WTC11 (cell line): ENCODE results near the gene ECHS1. TPM values are rescaled to one million over a fixed set of nuclear protein-coding genes. Genes with fewer than 3 reads are reported as not detected.

Experiments
- ATAC-seq: fragments of 200-7000 bp; cut with Tn5 transposase; 2 replicates; pipeline ENCODE4 v1.10.0; 2021; ENCODE audit warnings: mild to moderate bottlenecking, moderate library complexity
- CTCF ChIA-PET: fragments of 300-600 bp; sonication (Branson Sonifier 250); formaldehyde crosslinking; loops from one replicate; lab custom pipeline; 2021; ENCODE audit warnings: antibody characterized with exemption; lab: Charles Lee
- POLR2A ChIA-PET: fragments of 350-600 bp; sonication (Branson Sonifier 250); formaldehyde crosslinking; loops from one replicate; lab custom pipeline; 2021; ENCODE audit warnings: antibody characterized with exemption; lab: Charles Lee
- DNase-seq: peaks from one replicate; pipeline ENCODE4 v3.0.0; 2021; ENCODE audit warnings: low spot score
- H3K27ac Mint-ChIP-seq: 2 replicates; pipeline ENCODE4 v1.8.0; 2021; ENCODE audit warnings: mixed read lengths
- H3K27me3 Mint-ChIP-seq: 2 replicates; pipeline ENCODE4 v1.8.0; 2021; ENCODE audit warnings: low read depth, mild to moderate bottlenecking, moderate library complexity, mixed read lengths
- H3K36me3 Mint-ChIP-seq: 2 replicates; pipeline ENCODE4 v1.8.0; 2021; ENCODE audit warnings: mixed read lengths
- H3K4me1 Mint-ChIP-seq: 2 replicates; pipeline ENCODE4 v1.8.0; 2022; ENCODE audit warnings: mixed read lengths
- H3K4me3 Mint-ChIP-seq: 2 replicates; pipeline ENCODE4 v1.8.0; 2021; ENCODE audit warnings: mild to moderate bottlenecking, moderate library complexity, mixed read lengths
- H3K9me3 Mint-ChIP-seq: 2 replicates; pipeline ENCODE4 v1.8.0; 2021; ENCODE audit warnings: mixed read lengths
- NFE2L1 ChIP-seq: sonication (generic); formaldehyde crosslinking; IDR thresholded peaks from 2 replicates; pipeline ENCODE4 v1.8.1; 2023; ENCODE audit warnings: missing genetic modification reagents
- NR1H2 ChIP-seq: sonication (generic); formaldehyde crosslinking; IDR thresholded peaks from 2 replicates; pipeline ENCODE4 v1.9.0; 2021; ENCODE audit warnings: mild to moderate bottlenecking, moderate library complexity, missing genetic modification reagents
- NR2C2 ChIP-seq: sonication (generic); formaldehyde crosslinking; IDR thresholded peaks from 2 replicates; pipeline ENCODE4 v1.8.0; 2022; ENCODE audit warnings: mild to moderate bottlenecking, missing genetic modification reagents
- total RNA-seq: library from RNA; stranded (reverse); gene quantifications from 3 replicates; pipeline ENCODE4 v1.2.3, GENCODE V29; 2021
- TF ChIP-seq, protein P1 (sequence below): fragments of 250-450 bp; sonication (Bioruptor Pico); IDR thresholded peaks from 2 replicates; pipeline ENCODE4 v1.9.0; 2021; ENCODE audit warnings: mild to moderate bottlenecking, borderline replicate concordance
- TF ChIP-seq, protein P2 (sequence below): fragments of 250-450 bp; sonication (Bioruptor Pico); conservative IDR thresholded peaks from 2 replicates; pipeline ENCODE4 v1.9.0; 2021; ENCODE audit warnings: mild to moderate bottlenecking
- TF ChIP-seq, protein P3 (sequence below): sonication (generic); formaldehyde crosslinking; IDR thresholded peaks from 2 replicates; pipeline ENCODE4 v1.8.1; 2022; ENCODE audit warnings: low read depth, mild to moderate bottlenecking, moderate library complexity, missing genetic modification reagents, borderline replicate concordance
- TF ChIP-seq, protein P4 (sequence below): sonication (generic); formaldehyde crosslinking; IDR thresholded peaks from 2 replicates; pipeline ENCODE4 v1.8.0; 2022; ENCODE audit warnings: missing genetic modification reagents
- TF ChIP-seq, protein P5 (sequence below): sonication (generic); formaldehyde crosslinking; IDR thresholded peaks from 2 replicates; pipeline ENCODE4 v1.8.1; 2023; ENCODE audit warnings: mild to moderate bottlenecking, missing genetic modification reagents, moderate library complexity
- TF ChIP-seq, protein P6 (sequence below): sonication (generic); formaldehyde crosslinking; conservative IDR thresholded peaks from 2 replicates; pipeline ENCODE4 v1.8.1; 2023; ENCODE audit warnings: mild to moderate bottlenecking, low read depth, missing genetic modification reagents, moderate library complexity
- TF ChIP-seq, protein P7 (sequence below): sonication (generic); formaldehyde crosslinking; IDR thresholded peaks from 2 replicates; pipeline ENCODE4 v1.8.0; 2022; ENCODE audit warnings: mild to moderate bottlenecking, missing genetic modification reagents

Gene ECHS1
- total RNA-seq, 1 experiment from 2014 or later: 84.1 TPM

DNA sequence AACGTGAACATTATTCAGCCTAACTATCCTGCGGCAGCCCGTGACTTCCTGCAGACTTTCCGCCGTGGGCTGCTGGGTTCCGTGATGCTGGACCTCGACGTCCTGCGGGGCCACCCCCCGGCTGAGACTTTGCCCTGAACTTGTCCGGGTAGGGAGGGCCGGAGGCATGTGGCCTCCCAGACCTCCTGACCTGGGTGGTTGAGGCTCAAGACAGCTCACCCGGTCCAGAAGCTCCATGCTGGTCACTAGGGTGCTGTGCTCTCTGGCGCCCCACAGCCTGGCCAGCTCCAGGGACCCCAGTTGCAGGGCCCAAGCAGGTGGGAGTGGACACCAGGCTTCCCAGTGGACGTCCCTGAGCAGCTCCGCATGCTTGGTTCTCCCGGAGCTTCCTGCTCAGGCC is 46.9 kb upstream of the ECHS1 start:
- CTCF ChIA-PET: interaction anchor here (1.2 kb wide), 1 partner anchor 68 kb away, joined by 3 read pairs; no protein-coding TSS in a partner anchor
- Mint-ChIP-seq H3K9me3 (peaks cover 10% of the 10 kb centered on the region), H3K27me3 (peaks cover 12% of the 10 kb centered on the region), H3K4me1 (no peaks in the 10 kb centered on the region), H3K4me3 (no peak overlapping the region), H3K36me3 (peaks cover 14% of the 10 kb centered on the region), H3K27ac (no peak overlapping the region)
- TF ChIP-seq, protein P1, sequence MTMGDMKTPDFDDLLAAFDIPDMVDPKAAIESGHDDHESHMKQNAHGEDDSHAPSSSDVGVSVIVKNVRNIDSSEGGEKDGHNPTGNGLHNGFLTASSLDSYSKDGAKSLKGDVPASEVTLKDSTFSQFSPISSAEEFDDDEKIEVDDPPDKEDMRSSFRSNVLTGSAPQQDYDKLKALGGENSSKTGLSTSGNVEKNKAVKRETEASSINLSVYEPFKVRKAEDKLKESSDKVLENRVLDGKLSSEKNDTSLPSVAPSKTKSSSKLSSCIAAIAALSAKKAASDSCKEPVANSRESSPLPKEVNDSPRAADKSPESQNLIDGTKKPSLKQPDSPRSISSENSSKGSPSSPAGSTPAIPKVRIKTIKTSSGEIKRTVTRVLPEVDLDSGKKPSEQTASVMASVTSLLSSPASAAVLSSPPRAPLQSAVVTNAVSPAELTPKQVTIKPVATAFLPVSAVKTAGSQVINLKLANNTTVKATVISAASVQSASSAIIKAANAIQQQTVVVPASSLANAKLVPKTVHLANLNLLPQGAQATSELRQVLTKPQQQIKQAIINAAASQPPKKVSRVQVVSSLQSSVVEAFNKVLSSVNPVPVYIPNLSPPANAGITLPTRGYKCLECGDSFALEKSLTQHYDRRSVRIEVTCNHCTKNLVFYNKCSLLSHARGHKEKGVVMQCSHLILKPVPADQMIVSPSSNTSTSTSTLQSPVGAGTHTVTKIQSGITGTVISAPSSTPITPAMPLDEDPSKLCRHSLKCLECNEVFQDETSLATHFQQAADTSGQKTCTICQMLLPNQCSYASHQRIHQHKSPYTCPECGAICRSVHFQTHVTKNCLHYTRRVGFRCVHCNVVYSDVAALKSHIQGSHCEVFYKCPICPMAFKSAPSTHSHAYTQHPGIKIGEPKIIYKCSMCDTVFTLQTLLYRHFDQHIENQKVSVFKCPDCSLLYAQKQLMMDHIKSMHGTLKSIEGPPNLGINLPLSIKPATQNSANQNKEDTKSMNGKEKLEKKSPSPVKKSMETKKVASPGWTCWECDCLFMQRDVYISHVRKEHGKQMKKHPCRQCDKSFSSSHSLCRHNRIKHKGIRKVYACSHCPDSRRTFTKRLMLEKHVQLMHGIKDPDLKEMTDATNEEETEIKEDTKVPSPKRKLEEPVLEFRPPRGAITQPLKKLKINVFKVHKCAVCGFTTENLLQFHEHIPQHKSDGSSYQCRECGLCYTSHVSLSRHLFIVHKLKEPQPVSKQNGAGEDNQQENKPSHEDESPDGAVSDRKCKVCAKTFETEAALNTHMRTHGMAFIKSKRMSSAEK (CRISPR knock-in tag): no peak
- TF ChIP-seq, protein P2, sequence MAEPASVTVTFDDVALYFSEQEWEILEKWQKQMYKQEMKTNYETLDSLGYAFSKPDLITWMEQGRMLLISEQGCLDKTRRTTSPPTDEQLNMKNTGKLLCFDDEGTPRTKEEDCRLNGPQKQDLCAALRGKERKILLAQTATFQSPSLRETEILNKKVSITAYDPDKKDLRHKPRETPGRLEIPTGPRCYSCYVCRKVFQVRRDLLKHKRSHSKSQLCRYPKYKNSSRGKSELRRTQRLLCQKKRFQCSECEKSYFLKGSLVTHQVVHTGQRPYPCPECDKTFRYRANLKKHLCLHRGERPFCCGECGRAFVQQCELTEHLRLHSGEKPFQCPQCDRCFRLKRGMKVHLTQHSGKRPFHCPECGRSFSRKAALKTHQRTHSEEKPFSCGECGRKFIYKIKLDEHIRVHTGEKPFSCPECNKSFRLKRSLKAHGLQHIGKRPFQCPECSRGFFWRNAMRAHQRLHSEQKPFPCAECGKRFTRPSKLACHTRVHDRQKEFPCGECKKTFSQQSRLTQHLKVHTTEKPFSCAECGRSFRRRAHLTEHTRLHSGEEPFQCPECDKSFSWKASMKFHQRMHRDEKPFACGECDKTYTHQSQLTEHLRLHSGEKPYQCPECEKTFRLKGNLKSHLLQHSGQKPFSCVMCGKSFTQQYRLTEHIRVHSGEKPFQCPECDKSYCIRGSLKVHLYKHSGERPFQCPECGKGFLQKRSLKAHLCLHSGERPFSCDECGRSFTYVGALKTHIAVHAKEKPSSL (CRISPR knock-in tag): no peak
- no peak for TF ChIP-seq NR1H2 (CRISPR knock-in tag)
- TF ChIP-seq, protein P3, sequence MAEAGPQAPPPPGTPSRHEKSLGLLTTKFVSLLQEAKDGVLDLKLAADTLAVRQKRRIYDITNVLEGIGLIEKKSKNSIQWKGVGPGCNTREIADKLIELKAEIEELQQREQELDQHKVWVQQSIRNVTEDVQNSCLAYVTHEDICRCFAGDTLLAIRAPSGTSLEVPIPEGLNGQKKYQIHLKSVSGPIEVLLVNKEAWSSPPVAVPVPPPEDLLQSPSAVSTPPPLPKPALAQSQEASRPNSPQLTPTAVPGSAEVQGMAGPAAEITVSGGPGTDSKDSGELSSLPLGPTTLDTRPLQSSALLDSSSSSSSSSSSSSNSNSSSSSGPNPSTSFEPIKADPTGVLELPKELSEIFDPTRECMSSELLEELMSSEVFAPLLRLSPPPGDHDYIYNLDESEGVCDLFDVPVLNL (CRISPR knock-in tag): no peak
- no peak for ATAC-seq
- DNase-seq: no peak
- POLR2A ChIA-PET: no interaction called here

DNA sequence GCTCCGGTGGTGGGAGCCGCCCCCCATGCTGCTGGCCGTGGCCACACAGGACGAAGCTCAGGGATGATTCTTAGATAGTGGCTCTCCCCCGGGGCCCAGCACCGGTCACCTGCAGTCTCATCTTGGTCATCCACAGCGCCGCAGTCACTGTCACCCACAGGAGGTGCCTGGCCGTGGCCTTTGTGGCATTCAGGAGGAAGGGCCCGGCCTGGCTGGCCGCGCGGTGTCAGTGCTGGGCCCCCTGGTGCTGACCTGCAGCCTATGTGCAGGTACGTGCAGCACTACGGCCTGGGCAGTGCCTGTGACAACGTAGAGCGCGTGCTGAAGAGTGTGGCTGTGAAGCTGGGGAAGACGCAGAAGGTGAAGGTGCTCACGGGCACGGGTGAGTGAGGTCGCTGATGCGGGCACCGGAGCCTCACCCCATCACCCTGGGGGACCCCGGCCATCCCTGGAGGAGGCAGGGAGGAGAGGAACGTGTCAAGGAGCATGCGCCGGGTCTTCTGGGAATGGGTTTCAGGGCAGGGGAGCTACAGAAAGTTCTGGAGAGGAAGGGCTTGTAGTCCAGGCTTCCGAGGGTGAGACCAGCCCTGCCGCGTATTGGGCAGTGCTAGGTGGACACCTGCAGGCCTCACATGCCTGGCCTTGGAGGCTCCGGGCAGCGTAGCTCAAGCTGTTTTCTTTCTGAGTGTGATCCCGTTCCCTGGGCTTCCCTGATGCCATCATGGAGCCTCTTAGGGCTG is 46.2 kb upstream of the ECHS1 start:
- peak overlapping the region; percentile 76 for H3K27ac Mint-ChIP-seq
- H3K36me3 Mint-ChIP-seq: peaks cover 20% of the 10 kb centered on the region
- H3K9me3 Mint-ChIP-seq: peaks cover 10% of the 10 kb centered on the region
- CTCF ChIA-PET: interaction anchor here (1.2 kb wide), 1 partner anchor 68 kb away, joined by 3 read pairs; no protein-coding TSS in a partner anchor
- H3K27me3 Mint-ChIP-seq: peaks cover 12% of the 10 kb centered on the region
- TF ChIP-seq, protein P4, sequence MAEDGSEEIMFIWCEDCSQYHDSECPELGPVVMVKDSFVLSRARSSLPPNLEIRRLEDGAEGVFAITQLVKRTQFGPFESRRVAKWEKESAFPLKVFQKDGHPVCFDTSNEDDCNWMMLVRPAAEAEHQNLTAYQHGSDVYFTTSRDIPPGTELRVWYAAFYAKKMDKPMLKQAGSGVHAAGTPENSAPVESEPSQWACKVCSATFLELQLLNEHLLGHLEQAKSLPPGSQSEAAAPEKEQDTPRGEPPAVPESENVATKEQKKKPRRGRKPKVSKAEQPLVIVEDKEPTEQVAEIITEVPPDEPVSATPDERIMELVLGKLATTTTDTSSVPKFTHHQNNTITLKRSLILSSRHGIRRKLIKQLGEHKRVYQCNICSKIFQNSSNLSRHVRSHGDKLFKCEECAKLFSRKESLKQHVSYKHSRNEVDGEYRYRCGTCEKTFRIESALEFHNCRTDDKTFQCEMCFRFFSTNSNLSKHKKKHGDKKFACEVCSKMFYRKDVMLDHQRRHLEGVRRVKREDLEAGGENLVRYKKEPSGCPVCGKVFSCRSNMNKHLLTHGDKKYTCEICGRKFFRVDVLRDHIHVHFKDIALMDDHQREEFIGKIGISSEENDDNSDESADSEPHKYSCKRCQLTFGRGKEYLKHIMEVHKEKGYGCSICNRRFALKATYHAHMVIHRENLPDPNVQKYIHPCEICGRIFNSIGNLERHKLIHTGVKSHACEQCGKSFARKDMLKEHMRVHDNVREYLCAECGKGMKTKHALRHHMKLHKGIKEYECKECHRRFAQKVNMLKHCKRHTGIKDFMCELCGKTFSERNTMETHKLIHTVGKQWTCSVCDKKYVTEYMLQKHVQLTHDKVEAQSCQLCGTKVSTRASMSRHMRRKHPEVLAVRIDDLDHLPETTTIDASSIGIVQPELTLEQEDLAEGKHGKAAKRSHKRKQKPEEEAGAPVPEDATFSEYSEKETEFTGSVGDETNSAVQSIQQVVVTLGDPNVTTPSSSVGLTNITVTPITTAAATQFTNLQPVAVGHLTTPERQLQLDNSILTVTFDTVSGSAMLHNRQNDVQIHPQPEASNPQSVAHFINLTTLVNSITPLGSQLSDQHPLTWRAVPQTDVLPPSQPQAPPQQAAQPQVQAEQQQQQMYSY (CRISPR knock-in tag): no peak
- TF ChIP-seq, all 79 proteins: peak for 0
- DNase-seq (no peak), ATAC-seq (no peak)
- Mint-ChIP-seq H3K4me1 (no peaks in the 10 kb centered on the region), H3K4me3 (no peak overlapping the region)
- POLR2A ChIA-PET: interaction anchor here (0.6 kb wide), 1 partner anchor 180 kb away, joined by 3 read pairs; no protein-coding TSS in a partner anchor

DNA sequence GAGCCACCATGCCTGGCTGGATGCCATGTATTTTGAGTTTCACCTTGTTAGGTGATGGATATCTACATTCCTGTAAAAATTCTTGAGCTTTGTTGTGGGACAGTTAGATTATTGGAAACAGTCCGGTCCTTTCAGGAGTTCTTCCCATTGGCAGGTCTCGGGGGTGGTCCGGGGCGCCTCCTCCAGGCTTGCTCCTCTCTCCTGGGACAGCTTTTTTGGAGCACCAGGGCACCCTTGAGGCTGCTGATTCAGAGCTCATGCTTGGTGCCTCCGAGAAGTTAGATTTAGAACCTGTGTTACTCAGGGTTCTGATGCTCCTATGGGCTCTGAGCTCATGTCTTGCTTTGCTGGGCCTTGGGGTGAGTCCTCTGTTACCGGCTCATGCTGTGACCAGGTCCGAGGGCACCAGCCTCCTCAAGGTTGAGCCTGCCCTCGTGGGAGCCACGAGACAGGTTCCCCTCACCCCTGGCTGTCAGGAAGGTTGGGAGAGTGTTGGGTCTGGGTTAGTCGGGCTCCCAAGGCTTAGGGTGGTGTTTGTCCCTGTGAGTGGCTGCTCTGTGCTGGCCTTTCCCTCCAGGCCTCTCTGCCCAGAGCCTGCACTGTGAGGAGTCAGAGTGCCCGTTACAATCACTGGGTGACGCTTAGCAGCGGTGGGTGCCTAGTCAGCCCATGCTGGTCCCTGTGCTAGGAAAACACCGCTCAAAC is 45.3 kb upstream of the ECHS1 start:
- no peak for ATAC-seq
- no peak overlapping the region for H3K4me3 Mint-ChIP-seq
- no peaks in the 10 kb centered on the region for H3K4me1 Mint-ChIP-seq
- no peak for DNase-seq
- peaks cover 13% of the 10 kb centered on the region for H3K9me3 Mint-ChIP-seq
- CTCF ChIA-PET: no interaction called here
- H3K27me3 Mint-ChIP-seq: peaks cover 8% of the 10 kb centered on the region
- TF ChIP-seq, protein P5, sequence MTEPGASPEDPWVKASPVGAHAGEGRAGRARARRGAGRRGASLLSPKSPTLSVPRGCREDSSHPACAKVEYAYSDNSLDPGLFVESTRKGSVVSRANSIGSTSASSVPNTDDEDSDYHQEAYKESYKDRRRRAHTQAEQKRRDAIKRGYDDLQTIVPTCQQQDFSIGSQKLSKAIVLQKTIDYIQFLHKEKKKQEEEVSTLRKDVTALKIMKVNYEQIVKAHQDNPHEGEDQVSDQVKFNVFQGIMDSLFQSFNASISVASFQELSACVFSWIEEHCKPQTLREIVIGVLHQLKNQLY (CRISPR knock-in tag): no peak
- TF ChIP-seq NR2C2 (CRISPR knock-in tag) (no peak), NFE2L1 (CRISPR knock-in tag) (no peak)
- TF ChIP-seq, protein P6, sequence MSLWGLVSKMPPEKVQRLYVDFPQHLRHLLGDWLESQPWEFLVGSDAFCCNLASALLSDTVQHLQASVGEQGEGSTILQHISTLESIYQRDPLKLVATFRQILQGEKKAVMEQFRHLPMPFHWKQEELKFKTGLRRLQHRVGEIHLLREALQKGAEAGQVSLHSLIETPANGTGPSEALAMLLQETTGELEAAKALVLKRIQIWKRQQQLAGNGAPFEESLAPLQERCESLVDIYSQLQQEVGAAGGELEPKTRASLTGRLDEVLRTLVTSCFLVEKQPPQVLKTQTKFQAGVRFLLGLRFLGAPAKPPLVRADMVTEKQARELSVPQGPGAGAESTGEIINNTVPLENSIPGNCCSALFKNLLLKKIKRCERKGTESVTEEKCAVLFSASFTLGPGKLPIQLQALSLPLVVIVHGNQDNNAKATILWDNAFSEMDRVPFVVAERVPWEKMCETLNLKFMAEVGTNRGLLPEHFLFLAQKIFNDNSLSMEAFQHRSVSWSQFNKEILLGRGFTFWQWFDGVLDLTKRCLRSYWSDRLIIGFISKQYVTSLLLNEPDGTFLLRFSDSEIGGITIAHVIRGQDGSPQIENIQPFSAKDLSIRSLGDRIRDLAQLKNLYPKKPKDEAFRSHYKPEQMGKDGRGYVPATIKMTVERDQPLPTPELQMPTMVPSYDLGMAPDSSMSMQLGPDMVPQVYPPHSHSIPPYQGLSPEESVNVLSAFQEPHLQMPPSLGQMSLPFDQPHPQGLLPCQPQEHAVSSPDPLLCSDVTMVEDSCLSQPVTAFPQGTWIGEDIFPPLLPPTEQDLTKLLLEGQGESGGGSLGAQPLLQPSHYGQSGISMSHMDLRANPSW (CRISPR knock-in tag): no peak
- TF ChIP-seq, protein P7, sequence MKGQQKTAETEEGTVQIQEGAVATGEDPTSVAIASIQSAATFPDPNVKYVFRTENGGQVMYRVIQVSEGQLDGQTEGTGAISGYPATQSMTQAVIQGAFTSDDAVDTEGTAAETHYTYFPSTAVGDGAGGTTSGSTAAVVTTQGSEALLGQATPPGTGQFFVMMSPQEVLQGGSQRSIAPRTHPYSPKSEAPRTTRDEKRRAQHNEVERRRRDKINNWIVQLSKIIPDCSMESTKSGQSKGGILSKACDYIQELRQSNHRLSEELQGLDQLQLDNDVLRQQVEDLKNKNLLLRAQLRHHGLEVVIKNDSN (CRISPR knock-in tag): no peak
- TF ChIP-seq, all 79 proteins: peak for 0
- no peak overlapping the region for H3K27ac Mint-ChIP-seq
- peaks cover 25% of the 10 kb centered on the region for H3K36me3 Mint-ChIP-seq
- POLR2A ChIA-PET: no interaction called here
